Stimulated activated naive CD4-positive, alpha-beta T cell treated with Interleukin-2 at 50 U/mL for 16 hours (primary cell): Measurements from ENCODE around the gene ANKRD11.
A peak's percentile ranks its signal among the peaks of the same experiment; 100 is the strongest.

Experiments used
- DNase-seq: peaks from one replicate; lab custom pipeline; 2025; lab: John Stamatoyannopoulos, UW

ANKRD11 gene

DNA sequence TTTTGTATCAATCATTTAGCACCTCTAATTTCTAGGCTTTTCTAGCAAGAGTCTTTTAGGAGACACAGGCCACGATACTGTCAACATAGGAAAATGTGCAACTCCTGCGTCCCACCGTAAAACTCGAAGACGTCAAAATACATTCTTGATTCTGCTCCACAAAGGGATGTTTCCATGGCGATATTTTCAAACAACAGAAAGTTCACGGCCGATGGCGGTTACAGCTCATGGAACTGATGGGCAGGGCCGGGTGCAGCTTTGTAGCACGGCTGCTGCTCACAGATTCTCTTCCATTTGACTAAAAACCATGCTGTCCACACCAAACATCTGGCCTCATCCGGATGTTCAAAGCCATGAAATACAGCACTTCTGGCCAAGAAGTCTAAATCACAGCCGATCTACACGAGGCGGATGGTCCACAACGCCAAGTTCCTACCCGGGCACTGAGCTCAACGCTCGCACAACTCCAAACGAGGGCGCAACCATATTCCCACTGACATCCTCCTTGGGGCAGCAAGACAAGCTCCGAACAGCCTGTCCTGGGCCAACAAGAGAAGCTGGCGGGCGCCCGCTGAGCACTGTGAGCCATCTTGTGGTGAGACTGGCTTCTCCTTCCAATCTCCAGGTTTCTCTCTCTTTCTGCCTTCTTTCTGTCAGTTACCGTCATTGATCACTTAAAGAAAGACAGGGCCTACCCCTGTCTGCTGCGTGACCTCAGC lies 193.0 kb downstream of the ANKRD11 start:
- no peak for DNase-seq

DNA sequence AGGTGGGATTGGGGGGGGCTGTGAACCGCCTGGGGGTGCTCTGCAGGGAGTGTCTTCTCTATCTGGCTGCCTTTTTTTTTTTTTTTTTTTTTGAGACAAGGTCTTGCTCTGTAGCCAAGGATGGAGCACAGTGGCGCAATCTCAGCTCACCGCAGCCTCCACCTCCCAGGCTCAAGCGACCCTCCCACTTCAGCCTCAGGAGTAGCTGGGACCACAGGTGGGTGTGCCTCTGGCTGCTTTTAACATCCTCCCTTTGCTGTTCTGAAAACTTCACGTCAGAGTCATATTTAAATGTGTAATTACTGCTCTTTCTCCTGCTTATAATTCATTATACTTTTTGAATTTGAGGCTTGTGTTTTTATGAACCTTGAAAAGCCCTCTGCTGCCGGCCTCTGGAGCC lies 194.4 kb downstream of the ANKRD11 start:
- no peak for DNase-seq

- DNase-seq, result no peak
These were observed 195.1 kb downstream of the ANKRD11 start for GRCh38 chr16:89295071-89295900.

GRCh38 chr16:89294486-89294885 lies 195.9 kb downstream of the ANKRD11 start:
- no peak for DNase-seq

DNA sequence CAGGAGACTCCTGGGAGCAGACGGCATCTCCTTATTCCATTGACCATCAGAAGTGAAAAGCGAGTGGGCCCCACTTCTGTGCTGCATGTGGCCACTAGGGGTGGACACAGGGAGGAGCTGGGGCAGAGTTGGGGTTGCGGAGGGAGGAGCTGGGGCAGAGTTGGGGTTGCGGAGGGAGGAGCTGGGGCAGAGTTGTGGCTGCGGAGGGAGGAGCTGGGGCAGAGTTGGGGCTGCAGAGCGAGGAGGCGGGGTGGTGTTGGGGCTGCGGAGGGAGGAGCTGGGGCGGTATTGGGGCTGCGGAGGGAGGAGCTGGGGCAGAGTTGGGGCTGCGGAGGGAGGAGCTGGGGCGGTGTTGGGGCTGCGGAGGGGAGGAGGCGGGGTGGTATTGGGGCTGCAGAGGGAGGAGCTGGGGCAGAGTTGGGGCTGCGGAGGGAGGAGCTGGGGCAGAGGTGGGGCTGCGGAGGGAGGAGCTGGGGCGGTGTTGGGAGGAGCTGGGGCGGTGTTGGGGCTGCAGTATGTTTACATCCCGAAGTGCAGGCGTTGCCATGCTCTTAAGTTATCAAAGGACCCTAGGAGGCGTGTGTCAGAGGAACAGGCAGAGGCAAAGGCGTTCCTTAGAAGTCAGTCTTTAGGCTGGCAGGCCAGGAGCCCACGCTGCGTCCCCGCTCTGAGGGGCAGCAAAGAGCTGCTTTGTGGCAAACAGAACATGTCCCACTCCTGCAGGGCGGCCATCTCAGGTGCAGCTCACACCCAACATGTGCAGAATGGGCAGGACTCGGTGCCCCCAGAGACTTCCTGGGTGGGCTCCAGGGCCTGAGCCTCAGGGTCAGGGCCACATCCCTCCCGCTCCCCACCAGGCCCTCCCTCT lies 196.9 kb downstream of the ANKRD11 start:
- DNase-seq, result no peak

- DNase-seq, result no peak
These were observed 197.8 kb downstream of the ANKRD11 start for GRCh38 chr16:89292443-89293078.

- DNase-seq, result no peak
These were observed 198.6 kb downstream of the ANKRD11 start for GRCh38 chr16:89291776-89292175.

DNA sequence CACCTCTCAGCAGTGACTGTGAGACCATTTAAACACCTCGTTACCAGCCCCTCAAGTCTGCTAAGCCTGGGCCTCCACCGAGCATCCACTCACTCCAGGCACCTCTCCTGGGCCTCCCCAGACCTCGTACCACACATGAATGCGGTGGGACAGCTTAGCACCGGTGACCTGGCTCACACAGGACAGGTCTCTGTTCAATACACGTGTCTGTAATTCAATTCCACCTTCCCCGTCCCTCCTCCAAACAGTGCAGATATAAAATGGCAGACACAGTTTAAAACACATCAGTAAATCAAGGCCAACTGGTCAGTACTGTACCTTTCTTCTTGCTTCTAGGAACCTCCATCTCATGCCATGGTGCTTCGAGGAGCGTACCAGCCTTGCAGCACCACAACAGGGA lies 199.0 kb downstream of the ANKRD11 start:
- DNase-seq, result no peak

DNA sequence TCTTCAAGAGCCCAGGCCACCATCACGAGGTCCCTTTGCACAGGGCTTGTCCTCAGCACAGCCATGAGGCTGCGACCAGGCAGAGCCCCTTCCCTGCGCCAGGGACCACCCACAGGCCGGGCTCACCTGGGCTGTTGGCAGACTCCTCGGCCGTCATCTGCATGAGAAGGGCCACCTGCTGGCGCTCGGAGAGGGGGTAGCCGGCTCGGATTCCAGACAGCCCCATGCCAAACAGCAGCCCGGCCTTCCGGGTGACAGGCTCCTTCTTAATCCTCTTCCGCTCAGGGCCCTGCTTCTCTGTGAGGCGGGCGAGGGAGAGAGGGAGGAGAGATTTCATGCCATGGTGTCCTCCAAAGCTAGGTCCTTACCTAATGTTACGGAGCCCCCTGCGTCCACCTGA lies 199.5 kb downstream of the ANKRD11 start:
- no peak for DNase-seq

GRCh38 chr16:89290472-89290871 lies 199.9 kb downstream of the ANKRD11 start:
- DNase-seq, result no peak

DNA sequence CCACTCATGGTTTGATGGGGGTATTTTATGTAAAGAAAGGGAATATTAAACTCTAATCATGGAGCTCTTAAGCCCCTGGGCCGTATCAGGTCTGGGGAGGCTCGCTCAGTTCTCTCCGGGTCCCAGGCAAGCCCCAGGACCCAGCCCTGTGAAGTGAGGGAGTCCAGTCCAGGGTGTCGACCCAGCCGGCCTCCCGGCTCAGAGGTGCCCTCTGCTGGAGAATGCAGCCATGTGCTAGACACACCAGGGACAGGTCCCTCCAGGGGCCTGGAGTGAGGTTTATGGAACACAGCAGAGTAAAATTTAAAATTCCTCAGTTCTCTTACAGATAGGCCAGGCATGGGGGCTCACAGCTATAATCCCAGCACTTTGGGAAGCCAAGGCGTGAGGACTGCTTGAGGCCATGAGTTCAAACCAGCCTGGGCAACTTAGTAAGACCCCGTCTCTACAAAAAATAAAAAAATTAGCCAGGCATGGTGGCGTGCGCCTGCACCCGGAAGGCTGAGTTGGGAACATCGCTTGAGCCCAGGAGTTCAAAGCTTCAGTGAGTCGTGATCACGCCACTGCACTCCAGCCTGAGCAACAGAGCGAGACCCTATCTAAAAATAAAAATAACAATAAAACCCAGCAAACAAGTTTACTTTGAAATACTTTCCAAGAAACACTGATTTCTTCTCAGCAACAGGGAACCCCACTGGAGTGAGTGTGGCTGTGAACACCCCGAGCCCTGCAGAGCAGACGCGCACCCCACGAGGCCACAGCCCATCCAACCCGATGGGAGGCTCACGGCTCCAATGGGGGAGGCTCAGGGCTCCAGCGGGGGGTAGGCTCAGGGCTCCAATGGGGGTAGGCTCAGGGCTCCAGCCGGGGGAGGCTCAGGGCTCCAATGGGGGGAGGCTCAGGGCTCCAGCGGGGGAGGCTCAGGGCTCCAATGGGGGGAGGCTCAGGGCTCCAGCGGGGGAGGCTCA lies 200.6 kb downstream of the ANKRD11 start:
- DNase-seq, result peak; percentile 58

GRCh38 chr16:89288966-89289365 lies 201.4 kb downstream of the ANKRD11 start:
- no peak for DNase-seq

- no peak for DNase-seq
These were observed 201.8 kb downstream of the ANKRD11 start for GRCh38 chr16:89288577-89288844.

- DNase-seq, result no peak
These were observed 202.4 kb downstream of the ANKRD11 start for GRCh38 chr16:89287777-89288576.

- no peak for DNase-seq
These were observed 204.3 kb downstream of the ANKRD11 start for GRCh38 chr16:89286096-89286495.

DNA sequence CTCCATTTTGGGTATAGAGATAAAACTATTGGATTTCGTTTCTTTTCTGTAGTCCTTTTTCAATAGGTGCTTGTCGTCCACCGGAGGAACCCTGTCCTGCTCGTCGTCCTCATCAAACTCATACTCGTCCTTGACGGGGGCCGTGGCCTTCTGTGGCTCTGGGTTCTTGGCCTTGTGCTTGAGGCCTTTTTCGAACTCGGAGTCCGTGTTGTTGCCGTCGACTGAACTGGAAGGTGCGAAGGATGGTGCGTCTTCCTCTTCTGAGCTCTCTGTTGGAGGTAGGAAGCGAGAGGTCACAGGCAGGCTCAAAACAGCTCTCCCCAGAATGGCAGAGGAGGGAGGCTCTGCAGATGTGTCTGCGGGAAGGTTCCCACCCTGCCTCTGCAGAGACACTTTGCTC lies 205.0 kb downstream of the ANKRD11 start:
- no peak for DNase-seq

- DNase-seq, result no peak
These were observed 206.9 kb downstream of the ANKRD11 start for GRCh38 chr16:89283449-89283848.

GRCh38 chr16:89282523-89282922 lies 207.8 kb downstream of the ANKRD11 start:
- no peak for DNase-seq

GRCh38 chr16:89281829-89282228 lies 208.5 kb downstream of the ANKRD11 start:
- DNase-seq, result no peak

GRCh38 chr16:89281189-89281577 lies 209.2 kb downstream of the ANKRD11 start:
- no peak for DNase-seq
